GM23338 (cell line): Measurements from ENCODE around the gene TMEM218.
A peak's percentile ranks its signal among the peaks of the same experiment; 100 is the strongest.

ENCODE experiments used
- CREB1 ChIP-seq: fragments of 250-450 bp; sonication (Bioruptor Pico); IDR thresholded peaks from 2 replicates; pipeline ENCODE4 v1.5.0; 2020; ENCODE audit warnings: low read depth, mild to moderate bottlenecking, moderate library complexity
- EZH2 ChIP-seq: fragments of 200-600 bp; sonication (generic); IDR thresholded peaks from one replicate; pipeline ENCODE4 v1.8.0; 2017; ENCODE audit warnings: antibody characterized with exemption, mild to moderate bottlenecking, low read depth; ENCODE audit not compliant: unreplicated experiment
- EZH2phosphoT487 ChIP-seq: fragments of 200-600 bp; sonication (generic); IDR thresholded peaks from one replicate; pipeline ENCODE4 v1.8.1; 2018; ENCODE audit warnings: antibody characterized with exemption; ENCODE audit not compliant: unreplicated experiment
- JUNB ChIP-seq: IDR thresholded peaks from one replicate; pipeline ENCODE4 v1.6.1; 2016; ENCODE audit warnings: antibody characterized with exemption; ENCODE audit not compliant: unreplicated experiment
- NANOG ChIP-seq: IDR thresholded peaks from 2 replicates; pipeline ENCODE4 v1.6.1; 2016; ENCODE audit warnings: antibody characterized with exemption, borderline replicate concordance
- POLR2AphosphoS5 ChIP-seq: IDR thresholded peaks from 2 replicates; pipeline ENCODE4 v1.6.1; 2016; ENCODE audit warnings: antibody characterized with exemption, low read depth
- STAT1 ChIP-seq: IDR thresholded peaks from one replicate; pipeline ENCODE4 v1.6.1; 2016; ENCODE audit warnings: antibody characterized with exemption; ENCODE audit not compliant: unreplicated experiment
- ZNF331 ChIP-seq: fragments of 250-450 bp; sonication (Bioruptor Pico); IDR thresholded peaks from 2 replicates; pipeline ENCODE4 v1.5.0; 2020; ENCODE audit warnings: low read depth, mild to moderate bottlenecking, moderate library complexity
- TF ChIP-seq, protein P1 (sequence below), 2 experiments: fragments of 200-600 bp in 1 of 2; sonication (generic) in 1 of 2; conservative IDR thresholded peaks; 2 replicates each; pipeline versions ENCODE4 v1.5.1 to v1.6.1; 2016 to 2017; ENCODE audit warnings: antibody characterized with exemption in 2 of 2, low read depth in 2 of 2, mild to moderate bottlenecking in 2 of 2, moderate library complexity in 1 of 2
- TF ChIP-seq, protein P2 (sequence below): IDR thresholded peaks from one replicate; pipeline ENCODE4 v1.6.1; 2018; ENCODE audit warnings: antibody characterized with exemption; ENCODE audit not compliant: unreplicated experiment
- TF ChIP-seq, protein P3 (sequence below): IDR thresholded peaks from 2 replicates; pipeline ENCODE4 v1.6.1; 2016; ENCODE audit warnings: antibody characterized with exemption
- TF ChIP-seq, protein P4 (sequence below): fragments of 250-450 bp; sonication (Bioruptor Pico); IDR thresholded peaks from 2 replicates; pipeline ENCODE4 v1.5.0; 2020; ENCODE audit warnings: mild to moderate bottlenecking, moderate library complexity

DNA sequence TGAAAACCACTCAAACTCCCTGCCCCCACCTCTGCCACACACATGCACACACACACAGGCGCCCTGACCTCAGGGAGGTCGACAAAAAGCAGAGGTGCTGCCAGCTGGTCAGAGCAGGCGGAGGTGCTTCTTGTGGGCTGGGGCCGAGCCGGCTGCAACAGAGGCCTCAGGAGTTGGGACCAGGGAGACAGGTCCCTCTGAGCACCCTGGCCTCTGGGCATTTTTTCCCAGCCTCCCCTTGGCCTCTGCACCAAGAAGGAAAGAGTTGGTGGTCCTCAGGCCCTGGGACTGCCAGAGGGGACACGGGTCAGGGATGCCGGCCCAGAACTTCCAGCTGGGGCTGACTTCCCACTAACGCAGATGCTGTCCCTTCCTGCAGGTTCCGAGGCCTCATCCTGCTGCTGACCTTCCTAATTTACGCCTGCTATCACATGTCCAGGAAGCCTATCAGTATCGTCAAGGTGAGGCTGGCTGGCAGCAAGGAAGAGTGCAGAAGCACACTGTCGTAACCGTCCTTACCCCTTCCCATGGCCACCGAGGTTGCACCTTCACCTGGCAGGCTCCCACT, 35.0 kb downstream of the TMEM218 start:
- no peak for TF ChIP-seq EZH2phosphoT487
- TF ChIP-seq EZH2: no peak
- no peak for TF ChIP-seq ZNF331
- TF ChIP-seq, protein P1, sequence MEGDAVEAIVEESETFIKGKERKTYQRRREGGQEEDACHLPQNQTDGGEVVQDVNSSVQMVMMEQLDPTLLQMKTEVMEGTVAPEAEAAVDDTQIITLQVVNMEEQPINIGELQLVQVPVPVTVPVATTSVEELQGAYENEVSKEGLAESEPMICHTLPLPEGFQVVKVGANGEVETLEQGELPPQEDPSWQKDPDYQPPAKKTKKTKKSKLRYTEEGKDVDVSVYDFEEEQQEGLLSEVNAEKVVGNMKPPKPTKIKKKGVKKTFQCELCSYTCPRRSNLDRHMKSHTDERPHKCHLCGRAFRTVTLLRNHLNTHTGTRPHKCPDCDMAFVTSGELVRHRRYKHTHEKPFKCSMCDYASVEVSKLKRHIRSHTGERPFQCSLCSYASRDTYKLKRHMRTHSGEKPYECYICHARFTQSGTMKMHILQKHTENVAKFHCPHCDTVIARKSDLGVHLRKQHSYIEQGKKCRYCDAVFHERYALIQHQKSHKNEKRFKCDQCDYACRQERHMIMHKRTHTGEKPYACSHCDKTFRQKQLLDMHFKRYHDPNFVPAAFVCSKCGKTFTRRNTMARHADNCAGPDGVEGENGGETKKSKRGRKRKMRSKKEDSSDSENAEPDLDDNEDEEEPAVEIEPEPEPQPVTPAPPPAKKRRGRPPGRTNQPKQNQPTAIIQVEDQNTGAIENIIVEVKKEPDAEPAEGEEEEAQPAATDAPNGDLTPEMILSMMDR (conservative IDR thresholded peaks at IDR 0.05; ENCODE audit: low read depth in 2 of 2): 0 out of 4 replicates have a peak, but pooled peaks of 1 of the 2 experiments have one; percentile 3
- no peak for TF ChIP-seq POLR2AphosphoS5
- TF ChIP-seq, protein P2, sequence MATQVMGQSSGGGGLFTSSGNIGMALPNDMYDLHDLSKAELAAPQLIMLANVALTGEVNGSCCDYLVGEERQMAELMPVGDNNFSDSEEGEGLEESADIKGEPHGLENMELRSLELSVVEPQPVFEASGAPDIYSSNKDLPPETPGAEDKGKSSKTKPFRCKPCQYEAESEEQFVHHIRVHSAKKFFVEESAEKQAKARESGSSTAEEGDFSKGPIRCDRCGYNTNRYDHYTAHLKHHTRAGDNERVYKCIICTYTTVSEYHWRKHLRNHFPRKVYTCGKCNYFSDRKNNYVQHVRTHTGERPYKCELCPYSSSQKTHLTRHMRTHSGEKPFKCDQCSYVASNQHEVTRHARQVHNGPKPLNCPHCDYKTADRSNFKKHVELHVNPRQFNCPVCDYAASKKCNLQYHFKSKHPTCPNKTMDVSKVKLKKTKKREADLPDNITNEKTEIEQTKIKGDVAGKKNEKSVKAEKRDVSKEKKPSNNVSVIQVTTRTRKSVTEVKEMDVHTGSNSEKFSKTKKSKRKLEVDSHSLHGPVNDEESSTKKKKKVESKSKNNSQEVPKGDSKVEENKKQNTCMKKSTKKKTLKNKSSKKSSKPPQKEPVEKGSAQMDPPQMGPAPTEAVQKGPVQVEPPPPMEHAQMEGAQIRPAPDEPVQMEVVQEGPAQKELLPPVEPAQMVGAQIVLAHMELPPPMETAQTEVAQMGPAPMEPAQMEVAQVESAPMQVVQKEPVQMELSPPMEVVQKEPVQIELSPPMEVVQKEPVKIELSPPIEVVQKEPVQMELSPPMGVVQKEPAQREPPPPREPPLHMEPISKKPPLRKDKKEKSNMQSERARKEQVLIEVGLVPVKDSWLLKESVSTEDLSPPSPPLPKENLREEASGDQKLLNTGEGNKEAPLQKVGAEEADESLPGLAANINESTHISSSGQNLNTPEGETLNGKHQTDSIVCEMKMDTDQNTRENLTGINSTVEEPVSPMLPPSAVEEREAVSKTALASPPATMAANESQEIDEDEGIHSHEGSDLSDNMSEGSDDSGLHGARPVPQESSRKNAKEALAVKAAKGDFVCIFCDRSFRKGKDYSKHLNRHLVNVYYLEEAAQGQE: no peak
- TF ChIP-seq, protein P3, sequence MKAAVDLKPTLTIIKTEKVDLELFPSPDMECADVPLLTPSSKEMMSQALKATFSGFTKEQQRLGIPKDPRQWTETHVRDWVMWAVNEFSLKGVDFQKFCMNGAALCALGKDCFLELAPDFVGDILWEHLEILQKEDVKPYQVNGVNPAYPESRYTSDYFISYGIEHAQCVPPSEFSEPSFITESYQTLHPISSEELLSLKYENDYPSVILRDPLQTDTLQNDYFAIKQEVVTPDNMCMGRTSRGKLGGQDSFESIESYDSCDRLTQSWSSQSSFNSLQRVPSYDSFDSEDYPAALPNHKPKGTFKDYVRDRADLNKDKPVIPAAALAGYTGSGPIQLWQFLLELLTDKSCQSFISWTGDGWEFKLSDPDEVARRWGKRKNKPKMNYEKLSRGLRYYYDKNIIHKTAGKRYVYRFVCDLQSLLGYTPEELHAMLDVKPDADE: no peak
- no peak for TF ChIP-seq JUNB
- TF ChIP-seq, protein P4, sequence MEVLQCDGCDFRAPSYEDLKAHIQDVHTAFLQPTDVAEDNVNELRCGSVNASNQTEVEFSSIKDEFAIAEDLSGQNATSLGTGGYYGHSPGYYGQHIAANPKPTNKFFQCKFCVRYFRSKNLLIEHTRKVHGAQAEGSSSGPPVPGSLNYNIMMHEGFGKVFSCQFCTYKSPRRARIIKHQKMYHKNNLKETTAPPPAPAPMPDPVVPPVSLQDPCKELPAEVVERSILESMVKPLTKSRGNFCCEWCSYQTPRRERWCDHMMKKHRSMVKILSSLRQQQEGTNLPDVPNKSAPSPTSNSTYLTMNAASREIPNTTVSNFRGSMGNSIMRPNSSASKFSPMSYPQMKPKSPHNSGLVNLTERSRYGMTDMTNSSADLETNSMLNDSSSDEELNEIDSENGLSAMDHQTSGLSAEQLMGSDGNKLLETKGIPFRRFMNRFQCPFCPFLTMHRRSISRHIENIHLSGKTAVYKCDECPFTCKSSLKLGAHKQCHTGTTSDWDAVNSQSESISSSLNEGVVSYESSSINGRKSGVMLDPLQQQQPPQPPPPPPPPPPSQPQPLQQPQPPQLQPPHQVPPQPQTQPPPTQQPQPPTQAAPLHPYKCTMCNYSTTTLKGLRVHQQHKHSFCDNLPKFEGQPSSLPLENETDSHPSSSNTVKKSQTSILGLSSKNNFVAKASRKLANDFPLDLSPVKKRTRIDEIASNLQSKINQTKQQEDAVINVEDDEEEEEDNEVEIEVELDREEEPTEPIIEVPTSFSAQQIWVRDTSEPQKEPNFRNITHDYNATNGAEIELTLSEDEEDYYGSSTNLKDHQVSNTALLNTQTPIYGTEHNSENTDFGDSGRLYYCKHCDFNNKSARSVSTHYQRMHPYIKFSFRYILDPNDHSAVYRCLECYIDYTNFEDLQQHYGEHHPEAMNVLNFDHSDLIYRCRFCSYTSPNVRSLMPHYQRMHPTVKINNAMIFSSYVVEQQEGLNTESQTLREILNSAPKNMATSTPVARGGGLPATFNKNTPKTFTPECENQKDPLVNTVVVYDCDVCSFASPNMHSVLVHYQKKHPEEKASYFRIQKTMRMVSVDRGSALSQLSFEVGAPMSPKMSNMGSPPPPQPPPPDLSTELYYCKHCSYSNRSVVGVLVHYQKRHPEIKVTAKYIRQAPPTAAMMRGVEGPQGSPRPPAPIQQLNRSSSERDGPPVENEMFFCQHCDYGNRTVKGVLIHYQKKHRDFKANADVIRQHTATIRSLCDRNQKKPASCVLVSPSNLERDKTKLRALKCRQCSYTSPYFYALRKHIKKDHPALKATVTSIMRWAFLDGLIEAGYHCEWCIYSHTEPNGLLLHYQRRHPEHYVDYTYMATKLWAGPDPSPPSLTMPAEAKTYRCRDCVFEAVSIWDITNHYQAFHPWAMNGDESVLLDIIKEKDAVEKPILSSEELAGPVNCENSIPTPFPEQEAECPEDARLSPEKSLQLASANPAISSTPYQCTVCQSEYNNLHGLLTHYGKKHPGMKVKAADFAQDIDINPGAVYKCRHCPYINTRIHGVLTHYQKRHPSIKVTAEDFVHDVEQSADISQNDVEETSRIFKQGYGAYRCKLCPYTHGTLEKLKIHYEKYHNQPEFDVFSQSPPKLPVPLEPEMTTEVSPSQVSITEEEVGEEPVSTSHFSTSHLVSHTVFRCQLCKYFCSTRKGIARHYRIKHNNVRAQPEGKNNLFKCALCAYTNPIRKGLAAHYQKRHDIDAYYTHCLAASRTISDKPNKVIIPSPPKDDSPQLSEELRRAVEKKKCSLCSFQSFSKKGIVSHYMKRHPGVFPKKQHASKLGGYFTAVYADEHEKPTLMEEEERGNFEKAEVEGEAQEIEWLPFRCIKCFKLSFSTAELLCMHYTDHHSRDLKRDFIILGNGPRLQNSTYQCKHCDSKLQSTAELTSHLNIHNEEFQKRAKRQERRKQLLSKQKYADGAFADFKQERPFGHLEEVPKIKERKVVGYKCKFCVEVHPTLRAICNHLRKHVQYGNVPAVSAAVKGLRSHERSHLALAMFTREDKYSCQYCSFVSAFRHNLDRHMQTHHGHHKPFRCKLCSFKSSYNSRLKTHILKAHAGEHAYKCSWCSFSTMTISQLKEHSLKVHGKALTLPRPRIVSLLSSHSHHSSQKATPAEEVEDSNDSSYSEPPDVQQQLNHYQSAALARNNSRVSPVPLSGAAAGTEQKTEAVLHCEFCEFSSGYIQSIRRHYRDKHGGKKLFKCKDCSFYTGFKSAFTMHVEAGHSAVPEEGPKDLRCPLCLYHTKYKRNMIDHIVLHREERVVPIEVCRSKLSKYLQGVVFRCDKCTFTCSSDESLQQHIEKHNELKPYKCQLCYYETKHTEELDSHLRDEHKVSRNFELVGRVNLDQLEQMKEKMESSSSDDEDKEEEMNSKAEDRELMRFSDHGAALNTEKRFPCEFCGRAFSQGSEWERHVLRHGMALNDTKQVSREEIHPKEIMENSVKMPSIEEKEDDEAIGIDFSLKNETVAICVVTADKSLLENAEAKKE: no peak
- TF ChIP-seq CREB1: no peak
- no peak for TF ChIP-seq STAT1
- no peak for TF ChIP-seq NANOG
